ENCODE measurements around the gene TAB2.

DNA sequence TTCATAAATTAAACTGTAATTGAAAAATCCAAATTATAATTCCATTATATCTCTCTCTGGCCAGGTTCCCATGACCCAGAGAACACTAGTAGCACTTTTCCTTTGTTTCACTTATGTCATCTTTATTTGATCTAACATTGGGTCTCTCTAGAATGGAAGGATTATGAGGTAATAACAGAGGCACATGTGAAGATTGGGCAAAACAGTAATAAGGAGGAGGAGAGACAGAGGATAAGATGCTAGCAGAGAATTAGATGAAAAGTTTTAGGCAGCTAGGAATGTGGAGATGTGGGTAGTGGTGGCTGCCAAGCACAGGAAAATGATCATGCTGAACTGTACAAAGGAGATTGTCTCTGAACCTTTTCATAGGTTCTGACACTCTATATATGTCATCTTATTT lies 3.3 kb downstream of the TAB2 start:
- no peak for TF ChIP-seq POLR2A (IDR thresholded peaks at IDR 0.05)
- TF ChIP-seq, protein P1, sequence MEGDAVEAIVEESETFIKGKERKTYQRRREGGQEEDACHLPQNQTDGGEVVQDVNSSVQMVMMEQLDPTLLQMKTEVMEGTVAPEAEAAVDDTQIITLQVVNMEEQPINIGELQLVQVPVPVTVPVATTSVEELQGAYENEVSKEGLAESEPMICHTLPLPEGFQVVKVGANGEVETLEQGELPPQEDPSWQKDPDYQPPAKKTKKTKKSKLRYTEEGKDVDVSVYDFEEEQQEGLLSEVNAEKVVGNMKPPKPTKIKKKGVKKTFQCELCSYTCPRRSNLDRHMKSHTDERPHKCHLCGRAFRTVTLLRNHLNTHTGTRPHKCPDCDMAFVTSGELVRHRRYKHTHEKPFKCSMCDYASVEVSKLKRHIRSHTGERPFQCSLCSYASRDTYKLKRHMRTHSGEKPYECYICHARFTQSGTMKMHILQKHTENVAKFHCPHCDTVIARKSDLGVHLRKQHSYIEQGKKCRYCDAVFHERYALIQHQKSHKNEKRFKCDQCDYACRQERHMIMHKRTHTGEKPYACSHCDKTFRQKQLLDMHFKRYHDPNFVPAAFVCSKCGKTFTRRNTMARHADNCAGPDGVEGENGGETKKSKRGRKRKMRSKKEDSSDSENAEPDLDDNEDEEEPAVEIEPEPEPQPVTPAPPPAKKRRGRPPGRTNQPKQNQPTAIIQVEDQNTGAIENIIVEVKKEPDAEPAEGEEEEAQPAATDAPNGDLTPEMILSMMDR (IDR thresholded peaks at IDR 0.05): no peak
